Stimulated activated CD8-positive, alpha-beta memory T cell treated with anti-CD3 and anti-CD28 coated beads, Interleukin-7, amount 100 ng/mL, for 1 hour (primary cell): Measurements from ENCODE around the gene RASSF9.

ENCODE experiments used
- DNase-seq, 2 donors: peaks; one replicate each; pipeline ENCODE4 v3.0.0-alpha.2; 2020; ENCODE audit warnings: low read depth in 2 of 2

Gene RASSF9

DNA sequence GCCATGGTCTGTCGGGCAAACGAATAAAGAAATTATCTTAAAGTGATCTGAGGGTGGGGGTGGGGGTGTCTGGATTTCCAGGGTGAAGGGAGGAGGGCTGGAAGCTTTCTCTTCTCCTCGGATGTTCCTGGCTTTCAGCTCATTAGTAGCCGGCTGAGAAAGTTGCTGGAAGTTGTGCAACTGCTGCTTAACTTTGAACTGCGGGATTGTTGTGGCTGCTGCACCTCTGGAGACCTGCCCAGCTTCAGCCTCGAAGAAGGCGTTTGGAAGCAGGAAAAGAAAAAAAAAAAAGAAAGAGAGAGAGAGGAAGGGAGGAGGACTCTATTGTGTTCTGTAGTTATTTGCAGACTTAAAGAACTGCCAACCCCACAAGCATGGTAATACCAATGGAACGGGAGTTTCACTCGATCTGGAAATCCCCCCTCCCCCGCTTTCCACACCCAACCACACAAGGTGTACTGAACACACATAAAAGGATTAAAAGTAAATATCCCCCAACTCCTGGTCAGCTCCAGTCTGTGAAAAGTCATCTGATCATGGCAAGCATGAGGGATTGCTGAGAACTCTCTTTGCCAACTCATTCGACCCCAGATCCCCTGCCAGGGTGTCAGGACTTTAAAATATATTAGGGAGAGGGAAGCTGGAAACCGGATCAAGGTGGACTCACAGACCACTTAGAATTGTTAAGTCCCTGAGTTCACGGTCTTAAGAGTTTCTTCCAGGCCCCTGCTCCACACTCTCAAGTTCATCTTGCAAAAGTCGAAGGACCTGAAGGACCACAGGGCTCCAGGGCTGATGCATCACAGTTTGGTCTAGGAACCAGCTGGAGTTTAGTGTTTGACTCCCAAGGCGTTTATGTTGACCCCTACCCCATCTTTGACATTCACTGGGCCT is at the start of gene RASSF9:
RASSF9 (minus strand) TSS at position 213 of the 894 bp plus-strand sequence; CDS start at position 5, 208 bp downstream.
- no peak for DNase-seq

DNA sequence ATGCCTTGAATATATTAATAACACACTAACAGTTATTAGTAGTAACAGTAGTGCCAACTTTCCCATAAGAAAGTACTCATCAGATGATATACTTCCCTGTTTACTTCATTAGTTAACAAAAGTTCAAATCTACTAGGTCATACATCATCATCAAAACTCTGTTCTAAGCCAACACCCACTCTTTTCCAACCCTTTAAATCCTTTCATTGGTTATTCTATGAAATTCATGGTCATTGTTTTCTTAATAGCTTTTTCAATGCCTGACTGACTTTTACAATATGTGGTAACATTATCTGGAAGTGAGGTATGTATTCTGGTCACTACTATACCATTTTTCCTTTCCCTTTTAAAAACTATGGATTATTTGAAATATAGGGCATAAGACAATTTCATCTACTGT is 47.6 kb upstream of the RASSF9 start:
- no peak for DNase-seq

DNA sequence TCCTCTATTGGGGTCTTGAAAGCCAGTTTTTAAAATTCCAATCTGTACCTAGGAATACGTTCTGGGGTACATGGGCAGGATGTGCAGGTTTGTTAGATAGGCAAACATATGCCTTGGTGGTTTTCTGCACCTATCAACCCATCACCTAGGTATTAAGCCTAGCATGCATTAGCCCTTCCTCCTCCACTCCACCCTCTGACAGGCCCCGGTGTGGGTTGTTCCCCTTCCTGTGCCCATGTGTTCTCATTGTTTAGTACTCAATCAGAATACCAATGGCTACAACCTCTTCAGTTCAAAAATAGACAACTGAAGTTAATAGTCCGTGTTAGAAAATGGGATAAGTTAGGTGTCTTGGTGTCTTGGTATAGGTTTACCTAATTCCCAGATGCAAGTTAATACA is 41.2 kb upstream of the RASSF9 start:
- DNase-seq = no peak

DNA sequence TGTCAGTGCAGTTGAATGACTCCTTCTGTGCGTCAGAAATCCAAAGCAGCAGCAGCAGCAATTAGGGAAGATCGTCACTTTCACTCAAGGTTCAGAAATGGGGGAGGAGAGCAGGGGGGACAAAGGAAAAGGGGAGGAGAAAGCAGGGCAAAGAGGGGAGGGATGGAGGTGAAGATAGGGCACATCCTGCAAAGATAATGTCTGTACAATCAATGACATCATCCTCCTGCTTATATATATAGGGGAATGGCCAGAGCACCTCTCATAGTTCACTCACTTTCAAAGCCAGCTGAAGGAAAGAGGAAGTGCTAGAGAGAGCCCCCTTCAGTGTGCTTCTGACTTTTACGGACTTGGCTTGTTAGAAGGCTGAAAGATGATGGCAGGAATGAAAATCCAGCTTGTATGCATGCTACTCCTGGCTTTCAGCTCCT is 37.8 kb upstream of the RASSF9 start, which contains the start of gene NTS:
NTS (plus strand) TSS at position 265 of the 431 bp plus-strand sequence; CDS start at position 374, 109 bp downstream.
- no peak for DNase-seq

DNA sequence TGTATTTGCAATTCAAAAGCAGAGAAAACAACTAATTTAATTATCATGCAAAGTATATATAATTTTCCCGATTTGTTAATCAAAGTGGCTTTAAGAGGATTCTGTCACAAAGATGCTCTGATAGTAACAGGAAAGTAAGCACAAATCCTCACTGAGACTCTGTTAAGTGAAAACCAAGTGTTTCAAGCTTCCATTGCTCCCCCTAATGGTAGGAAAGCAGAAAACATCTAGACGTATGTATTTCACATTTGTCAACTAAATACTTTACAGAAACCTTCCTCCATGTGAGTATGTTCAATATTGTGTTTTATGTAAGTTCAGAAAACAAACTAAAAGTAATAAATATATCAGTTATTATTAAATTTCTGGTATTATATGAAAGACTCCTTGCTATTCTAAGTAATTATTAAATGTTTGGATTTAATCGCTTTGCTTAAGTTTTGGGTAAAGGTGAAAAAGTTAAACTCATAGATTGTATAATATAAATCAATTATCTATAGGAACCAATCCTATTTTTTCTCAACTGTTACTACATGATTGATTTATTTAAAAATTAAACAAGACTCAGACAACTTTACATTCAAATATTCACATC is 36.4 kb upstream of the RASSF9 start:
- no peak for DNase-seq

DNA sequence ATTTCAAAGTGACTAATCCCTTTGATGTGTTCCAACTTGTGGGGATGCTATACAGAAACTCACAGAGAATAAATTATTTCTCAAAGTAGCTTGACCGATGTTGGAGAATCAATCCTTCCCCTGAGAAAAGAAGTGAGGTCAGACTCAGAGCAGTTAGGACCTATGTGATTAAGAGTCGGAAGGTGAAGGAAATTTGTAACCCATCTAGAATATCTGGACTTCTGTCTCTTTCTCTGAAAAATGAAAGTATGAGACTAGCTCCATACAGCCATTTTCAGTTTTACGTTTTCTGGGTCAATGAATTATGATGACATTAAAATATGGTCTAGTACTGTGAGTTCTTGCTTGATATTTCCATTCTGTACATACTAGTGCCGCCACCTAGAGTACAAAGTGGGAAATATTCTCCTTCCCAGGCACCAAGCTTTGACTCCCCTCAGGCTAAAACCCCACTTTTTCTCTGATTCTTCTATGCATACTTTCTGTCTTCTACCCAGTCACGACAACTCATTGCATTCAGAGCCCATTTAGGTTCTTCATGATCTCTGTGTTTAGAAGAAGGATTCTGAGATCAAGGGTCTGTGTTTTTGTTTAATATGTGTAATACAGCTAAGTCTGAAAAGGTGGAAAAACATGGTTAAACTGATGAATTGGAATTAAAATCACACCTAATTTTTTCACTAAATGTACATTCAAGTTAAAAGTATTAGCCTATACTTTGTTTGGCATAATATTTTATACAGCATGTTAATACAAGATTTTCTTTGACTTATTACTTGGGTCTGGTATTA is 31.0 kb upstream of the RASSF9 start:
- DNase-seq = no peak

DNA sequence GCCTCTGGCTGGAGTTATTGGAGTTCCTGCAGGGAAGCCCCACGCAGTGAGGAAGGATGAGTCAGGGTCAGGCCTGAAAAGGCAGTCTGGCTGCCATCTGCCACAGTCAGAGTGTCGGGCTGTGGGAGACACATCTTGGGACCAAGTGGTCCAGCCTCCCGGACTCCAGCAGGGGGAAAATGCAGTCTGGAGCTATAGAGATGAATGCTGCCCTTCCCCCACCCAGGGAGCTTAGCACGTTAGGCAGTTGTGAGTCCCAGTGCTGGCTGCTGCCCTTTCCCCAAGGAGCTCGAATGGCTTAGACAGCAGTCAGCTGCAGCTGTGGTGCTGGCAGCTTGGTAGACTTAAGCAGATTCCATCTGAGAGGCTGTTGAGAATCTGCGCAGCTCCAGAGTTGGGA is 29.7 kb upstream of the RASSF9 start:
- DNase-seq = no peak

DNA sequence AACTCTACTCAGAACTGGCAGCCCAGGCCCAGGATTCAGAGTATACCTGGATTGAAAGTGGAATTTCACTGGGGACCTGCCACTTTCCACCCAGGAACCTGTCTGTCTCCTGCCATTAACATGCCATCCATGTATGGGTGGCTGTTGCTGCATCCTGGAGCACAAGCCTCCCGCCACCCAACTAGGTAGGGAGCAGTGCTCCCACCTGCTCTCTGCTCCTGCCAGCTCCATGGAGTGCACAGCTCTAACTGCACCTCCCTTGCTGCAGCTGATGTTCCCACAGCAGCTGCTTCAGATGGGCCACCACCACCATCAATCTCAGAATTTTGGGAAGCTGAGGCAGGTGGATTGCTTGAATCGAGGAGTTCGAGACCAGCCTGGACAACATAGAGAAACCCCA is 20.8 kb upstream of the RASSF9 start:
- no peak for DNase-seq

DNA sequence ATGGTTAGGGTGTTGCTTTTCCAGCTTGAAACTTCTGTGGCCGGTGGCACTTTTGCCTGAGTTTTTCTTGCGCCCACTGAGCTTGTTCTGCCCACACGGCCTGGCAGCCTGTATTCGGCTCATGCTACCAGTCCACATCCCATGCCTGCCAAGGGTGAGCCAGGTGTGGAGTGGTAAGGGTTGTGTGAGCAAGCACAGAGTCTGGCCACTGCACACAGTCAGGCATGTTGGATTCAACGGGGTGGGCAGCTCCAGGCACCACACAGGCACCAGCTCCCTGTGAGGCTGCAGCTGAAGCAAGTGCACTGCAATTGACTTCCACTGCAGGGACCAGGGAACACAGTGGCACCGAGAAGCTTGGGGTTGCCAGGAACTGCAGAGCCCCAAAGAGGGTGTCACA is 19.1 kb upstream of the RASSF9 start:
- DNase-seq = no peak

DNA sequence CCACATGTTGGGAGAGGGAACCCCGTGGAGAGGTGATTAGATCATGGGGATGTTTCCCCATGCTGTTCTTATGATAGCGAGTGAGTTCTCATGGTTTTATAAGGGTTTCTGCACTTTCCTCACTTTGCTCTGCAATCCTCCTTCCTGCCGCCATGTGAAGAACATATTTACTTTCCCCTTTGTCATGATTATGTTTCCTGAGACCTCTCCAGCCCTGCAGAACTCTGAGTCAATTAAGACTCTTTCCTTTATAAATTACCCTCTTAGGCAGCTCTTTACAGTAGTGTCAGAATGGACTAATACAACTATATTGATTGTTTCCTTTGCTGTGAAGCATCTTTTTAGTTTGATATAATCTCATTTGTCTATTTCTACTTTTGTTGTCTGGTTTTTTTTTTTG is 13.1 kb upstream of the RASSF9 start:
- no peak for DNase-seq

DNA sequence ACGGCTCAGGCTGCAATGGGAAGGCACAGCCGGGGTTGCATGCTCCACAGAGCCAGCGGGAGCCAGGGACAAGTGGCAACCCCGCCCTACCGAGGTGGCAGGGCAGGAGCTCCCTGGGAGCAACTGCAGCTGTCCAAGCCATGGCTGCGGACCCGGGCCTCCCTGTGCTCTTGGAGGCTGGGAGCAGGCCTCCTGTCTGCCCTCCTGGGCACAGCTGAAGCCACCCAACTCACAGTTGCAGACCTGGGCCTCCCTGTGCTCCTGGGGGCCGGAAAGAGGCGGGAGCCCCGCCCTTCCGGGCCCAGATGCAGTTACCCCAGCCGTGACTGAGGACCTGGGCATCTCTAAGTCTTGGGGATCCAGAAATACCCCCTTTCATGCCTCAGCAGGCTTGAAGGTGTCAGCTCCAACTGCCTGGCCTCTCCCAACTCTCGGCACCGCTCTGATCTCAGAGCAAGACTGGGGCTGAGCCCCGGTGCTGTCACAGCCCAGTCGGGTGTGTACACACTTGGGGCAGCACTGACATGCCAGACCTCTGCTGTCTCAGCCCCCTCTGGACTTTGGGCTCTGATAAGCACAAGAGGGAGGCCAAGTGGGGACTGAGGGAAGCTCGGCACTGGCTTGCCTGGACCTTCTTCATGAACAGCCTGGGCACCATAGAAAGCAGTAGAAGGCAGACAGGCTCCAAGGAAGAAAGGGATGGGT is 7.5 kb upstream of the RASSF9 start:
- DNase-seq = no peak

DNA sequence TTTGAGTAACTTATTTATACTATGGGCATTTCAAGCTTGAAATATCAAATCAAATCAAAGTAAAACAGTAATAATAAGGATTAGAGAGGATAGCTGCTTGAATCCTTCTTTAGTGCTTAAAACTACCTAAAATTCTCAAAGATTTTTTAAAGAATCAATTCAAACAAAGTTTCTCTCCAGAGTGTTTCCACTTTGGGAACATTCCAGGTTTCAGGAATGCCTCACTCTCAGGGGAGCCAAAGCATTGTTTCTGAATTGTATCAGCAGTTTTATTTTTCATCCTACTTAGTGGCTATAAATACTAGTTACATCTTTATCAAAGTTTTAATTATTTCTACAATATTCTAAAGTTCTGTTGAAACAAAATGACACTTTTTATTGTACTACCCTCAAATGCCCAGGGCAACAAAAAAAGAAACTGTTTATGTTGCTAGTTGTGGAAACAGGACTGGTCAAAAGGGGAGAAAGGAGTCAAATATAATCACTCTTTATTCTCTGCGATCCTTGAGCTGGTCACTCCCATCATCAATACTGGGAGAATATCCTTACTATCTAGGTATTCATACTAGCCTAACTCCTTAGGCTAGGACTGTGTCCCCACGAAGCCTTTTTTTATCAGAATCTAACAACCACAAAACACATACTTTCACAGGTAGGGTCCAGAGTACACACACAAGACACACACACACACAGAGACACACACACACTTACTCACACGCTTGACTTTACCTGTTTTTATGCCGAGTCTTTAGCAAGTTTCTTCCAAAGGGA is 598 bp downstream of the RASSF9 start:
- DNase-seq = no peak

DNA sequence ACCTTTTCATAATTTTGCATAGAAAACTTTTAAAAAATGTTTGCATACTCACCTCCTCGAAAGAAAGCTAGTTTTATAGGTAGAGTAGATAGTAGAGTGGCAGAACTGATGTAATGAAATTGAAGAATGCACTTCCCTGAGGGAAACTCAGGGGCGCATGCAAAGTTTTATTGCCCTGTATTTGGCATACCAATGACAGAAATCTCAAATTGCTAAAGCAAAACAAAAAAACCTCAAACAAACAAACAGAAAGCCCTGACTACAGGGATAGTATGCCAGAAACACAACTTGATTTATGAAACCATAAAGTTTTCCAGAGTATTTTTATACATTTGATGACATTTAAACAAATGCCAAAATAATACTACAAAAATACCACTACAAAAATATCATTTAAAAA is 1.8 kb downstream of the RASSF9 start:
- DNase-seq = no peak

DNA sequence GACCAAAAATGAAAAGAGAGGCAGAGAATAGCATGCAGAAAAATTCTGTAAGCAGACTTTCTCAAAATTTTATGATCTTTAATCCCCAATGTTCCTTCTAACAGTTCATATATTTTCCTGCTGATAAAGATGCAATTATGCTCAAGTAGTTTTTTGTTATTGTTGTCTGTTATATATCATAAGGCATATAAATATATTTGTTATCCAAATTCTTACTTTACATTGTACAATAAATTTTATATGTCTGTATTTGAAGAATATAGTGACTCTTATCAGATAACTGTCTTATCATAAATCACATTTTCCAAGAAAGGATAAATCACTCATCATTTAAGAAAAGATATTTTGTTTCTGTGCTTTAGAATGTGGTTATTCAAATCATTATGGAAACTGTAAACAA is 2.6 kb downstream of the RASSF9 start:
- DNase-seq = no peak

DNA sequence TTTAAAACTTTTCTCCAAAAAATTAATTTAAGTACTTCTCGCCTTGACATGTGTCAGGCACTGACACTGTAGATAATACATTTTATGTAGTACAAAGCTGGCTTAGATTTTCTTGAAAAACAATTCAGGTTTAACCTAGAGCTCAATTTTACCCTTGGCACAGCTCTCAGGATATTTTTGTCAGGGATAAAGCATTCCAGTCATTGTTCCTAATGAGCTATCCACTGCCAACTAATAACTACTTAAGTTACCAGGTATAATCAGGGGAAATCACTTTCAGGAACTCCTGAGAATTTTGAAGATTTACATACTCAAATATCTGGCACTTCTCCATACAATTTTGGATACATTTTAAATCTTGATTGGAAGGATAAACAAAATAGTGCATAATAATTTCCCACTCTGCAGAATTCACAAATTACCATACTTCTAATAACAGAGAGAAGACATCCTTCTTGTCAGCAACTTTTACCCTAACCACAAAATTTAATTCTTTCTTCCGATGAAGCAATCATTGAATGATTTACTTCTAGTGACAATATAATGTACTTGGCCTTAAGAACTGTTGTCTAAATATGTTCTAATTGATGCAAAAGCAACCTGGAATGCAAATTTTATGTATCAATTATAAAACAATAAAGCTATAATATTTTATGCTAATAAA is 4.8 kb downstream of the RASSF9 start:
- no peak for DNase-seq

DNA sequence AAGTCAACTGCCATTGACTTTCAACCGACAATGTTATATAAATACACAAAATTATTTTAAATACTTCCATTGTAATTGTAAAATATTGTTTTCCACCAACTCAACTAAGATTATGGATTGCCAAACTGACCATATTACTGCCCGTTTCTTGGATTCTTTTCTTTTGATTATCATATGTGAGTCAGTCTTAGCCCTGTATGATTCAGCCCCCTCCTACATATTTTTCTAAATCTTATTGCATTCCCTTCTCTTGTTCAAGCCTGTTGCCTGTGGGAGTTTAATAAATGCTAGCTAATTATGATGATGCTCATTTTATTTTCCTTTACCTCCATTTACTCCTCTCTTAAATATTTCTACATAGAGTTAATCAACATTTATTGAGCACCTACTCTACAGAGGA is 6.8 kb downstream of the RASSF9 start:
- DNase-seq = no peak

DNA sequence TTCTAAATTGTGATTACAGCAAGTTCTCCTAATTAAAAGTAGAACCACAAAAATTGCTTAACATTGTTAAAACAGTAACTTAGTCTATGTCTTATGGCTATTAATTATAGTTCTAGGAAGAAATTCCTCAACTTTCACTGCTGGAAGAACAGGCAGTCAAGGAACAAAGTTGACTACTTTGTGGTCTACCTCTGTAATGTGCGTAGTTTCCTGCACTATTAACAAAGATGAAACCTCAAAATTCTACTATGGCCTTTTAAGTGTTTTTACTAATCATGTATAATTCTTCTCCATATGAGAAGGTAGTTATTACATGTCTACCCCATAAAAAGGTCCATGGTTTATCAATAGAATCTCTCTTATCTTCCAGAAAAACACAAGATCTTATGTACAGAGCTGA is 7.6 kb downstream of the RASSF9 start:
- DNase-seq = no peak

DNA sequence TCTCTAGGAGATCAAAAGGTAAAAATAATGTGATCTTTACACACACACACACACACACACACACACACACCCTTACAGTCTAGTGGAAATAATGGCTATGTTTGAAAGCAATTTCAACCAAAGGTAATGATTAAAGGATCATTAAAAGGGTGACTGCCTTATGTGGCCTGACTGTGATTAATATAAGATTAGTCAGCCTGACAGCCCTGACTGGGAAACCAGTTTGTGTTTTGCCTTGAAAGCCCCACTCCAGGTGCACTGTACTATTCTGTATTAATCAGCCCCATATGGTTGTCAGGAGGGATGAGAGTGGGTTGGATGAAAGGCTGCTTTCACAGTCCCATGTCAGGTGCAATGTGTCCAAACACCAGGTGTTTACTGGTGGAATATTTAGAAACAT is 10.5 kb downstream of the RASSF9 start:
- no peak for DNase-seq

DNA sequence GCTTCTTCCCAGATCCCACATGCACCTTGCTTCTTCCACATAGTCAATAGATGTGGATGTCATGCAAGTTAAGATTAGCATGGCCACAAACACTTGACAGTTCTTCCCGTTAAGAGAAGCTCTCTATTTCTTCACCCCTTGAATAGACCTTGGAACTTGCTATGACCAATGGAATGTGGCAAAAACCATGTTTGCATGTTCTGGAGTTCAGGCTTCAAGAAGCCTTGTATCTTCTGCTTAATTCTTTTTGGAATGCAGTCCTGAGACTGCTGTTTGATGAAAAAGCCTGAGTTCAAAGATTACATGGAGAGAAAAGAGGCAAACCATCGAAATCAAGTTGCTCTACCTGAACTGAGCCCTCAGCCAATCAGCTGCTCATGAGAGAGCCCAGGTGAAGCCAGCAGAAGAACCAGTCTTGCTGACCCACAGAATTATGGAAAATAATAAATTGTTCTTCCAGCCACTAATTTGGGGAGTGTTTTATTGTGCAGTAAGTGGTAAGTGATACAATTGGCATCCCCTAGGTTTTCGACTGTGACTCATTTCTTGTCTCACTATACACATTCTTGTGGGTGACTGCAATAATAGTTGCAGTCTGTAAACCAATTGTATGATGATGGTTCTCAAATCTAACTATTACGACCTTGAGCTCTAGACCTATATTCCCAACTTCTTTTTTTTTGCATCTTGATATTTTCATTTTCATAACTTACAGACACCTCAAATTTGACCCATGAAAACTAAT is 12.6 kb downstream of the RASSF9 start:
- no peak for DNase-seq

DNA sequence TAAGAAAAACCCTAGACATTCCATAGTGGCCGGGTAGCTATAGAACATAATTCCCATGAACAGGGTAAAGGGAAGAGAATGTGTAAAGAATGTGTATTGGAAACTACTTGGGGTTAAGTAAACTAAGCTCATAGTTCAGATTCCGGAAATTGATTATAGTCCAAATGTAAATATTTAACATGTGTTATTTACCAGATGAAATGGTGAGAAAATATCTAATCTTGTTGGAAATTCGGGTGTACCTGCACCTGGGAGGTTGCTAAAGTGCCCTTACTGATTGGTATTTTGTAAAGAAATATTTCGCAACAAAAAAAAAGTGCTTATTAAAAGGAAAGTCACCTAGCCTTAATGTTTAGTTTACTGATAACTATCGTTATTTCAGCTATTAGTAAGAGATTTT is 14.4 kb downstream of the RASSF9 start:
- no peak for DNase-seq
